ENCODE results near the gene SERPINC1. TPM values are rescaled to one million over a fixed set of nuclear protein-coding genes. Genes with fewer than 3 reads are reported as not detected.
A peak's percentile ranks its signal among the peaks of the same experiment; 100 is the strongest.

The SERPINC1 gene
- total and polyA plus RNA-seq, 2 of the 8 experiments (the other 6 are each of a cell fraction or from before 2014, with no cell fraction given), result 0.08 TPM; not detected in 1

DNA sequence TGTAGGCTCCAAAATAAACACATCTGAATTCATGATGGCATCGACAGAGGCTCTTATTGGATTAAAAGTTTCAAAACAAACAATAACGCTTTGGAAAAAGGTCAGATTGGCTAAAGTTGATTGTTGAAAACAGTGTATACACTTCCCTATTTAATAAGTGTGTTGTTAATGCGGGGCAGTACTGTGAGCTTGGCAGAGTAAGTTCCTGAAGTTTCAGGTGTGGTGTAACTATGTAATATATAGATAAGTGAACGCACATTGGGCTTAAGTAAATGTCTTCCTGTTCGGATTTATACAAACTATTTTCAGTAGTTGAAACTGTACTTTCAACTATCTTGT, 48.1 kb downstream of the SERPINC1 start:
- peaks cover 24 to 48% (median 32%) of the 10 kb centered on the region in 4 experiments for H3K36me3 ChIP-seq (ENCODE audit: control insufficient read depth in 2 of 4, insufficient read depth in 4 of 4, low read length in 3 of 4)
- TF ChIP-seq EGR1 (IDR thresholded peaks at IDR 0.05; ENCODE audit: borderline replicate concordance, low read depth, low read length) (no peak), SAP30 (IDR thresholded peaks at IDR 0.05; ENCODE audit: insufficient read depth, insufficient replicate concordance, low read length) (no peak), EZH2 (IDR thresholded peaks at IDR 0.05; ENCODE audit: low read depth, low read length, severe bottlenecking) (no peak), BRCA1 (IDR thresholded peaks at IDR 0.05; ENCODE audit: low read depth, low read length) (no peak), POU5F1 (IDR thresholded peaks at IDR 0.05; ENCODE audit: low read depth, low read length) (no peak), PHF8 (conservative IDR thresholded peaks at IDR 0.05; ENCODE audit: low read depth, low read length) (no peak), EP300 (IDR thresholded peaks at IDR 0.05; ENCODE audit: borderline replicate concordance in 1 of 2, low read depth in 2 of 2, low read length in 2 of 2) (no peak), CBX5 (IDR thresholded peaks at IDR 0.05; ENCODE audit: low read depth, low read length) (no peak), TBP (IDR thresholded peaks at IDR 0.05; ENCODE audit: low read depth, low read length) (no peak), RNF2 (IDR thresholded peaks at IDR 0.05; ENCODE audit: borderline replicate concordance, low read depth, low read length, missing control alignments, poor library complexity, severe bottlenecking) (no peak), CEBPB (IDR thresholded peaks at IDR 0.05; ENCODE audit: low read depth, low read length) (no peak), FOSL1 (IDR thresholded peaks at IDR 0.05; ENCODE audit: insufficient read depth, low read depth, low read length) (no peak), CREB1 (IDR thresholded peaks at IDR 0.05) (no peak)

More for the DNA sequence above, 48.1 kb downstream of the SERPINC1 start:
- Histone ChIP-seq H3K4me1 (replicated peaks in 1 of 4; ENCODE audit: control insufficient read depth in 3 of 4, insufficient read depth in 4 of 4, low read length in 3 of 4) (peaks cover 2 to 10% (median 4%) of the 10 kb centered on the region in 4 experiments; a peak in 5 of 7 replicates), H4K8ac (ENCODE audit: extremely low read depth, insufficient read depth, low read length) (peak overlapping the region; percentile 96; the same call in 1 of the 2 replicates), H3K56ac (replicated peaks; ENCODE audit: insufficient read length, low read depth, low read length) (no peak overlapping the region), H2BK120ac (replicated peaks; ENCODE audit: low read depth, low read length) (no peak overlapping the region), H4K5ac (ENCODE audit: insufficient read length, low read depth, low read length) (peak overlapping the region; percentile 46), H2BK12ac (ENCODE audit: low read depth, low read length) (no peak overlapping the region), H3K14ac (ENCODE audit: insufficient read length) (no peak overlapping the region), H3K79me2 (ENCODE audit: control insufficient read depth in 1 of 2, insufficient read depth in 2 of 2, low read length in 2 of 2) (peaks cover 0 to 52% of the 10 kb centered on the region in 2 experiments; a peak in 3 of 4 replicates), H2BK5ac (ENCODE audit: low read depth, low read length) (no peak overlapping the region), H3K23me2 (ENCODE audit: low read depth, low read length) (peaks cover 3% of the 10 kb centered on the region), H3K27me3 (replicated peaks in 1 of 4; ENCODE audit: control insufficient read depth in 3 of 4, extremely low read depth in 1 of 4, insufficient read depth in 3 of 4, low read length in 3 of 4) (no peaks in the 10 kb centered on the region), H4K91ac (replicated peaks; ENCODE audit: insufficient read length, low read length) (no peak overlapping the region), H3K4me3 (ENCODE audit: extremely low read depth in 1 of 4, insufficient read depth in 2 of 4, low read depth in 3 of 4, low read length in 4 of 4) (peak overlapping the region; percentile 62 to 90 (median 80)), H2AK5ac (ENCODE audit: low read depth, low read length) (no peak overlapping the region), H2BK20ac (ENCODE audit: low read length) (no peak overlapping the region), H3K9ac (replicated peaks in 1 of 4; ENCODE audit: extremely low read depth in 1 of 4, low read depth in 3 of 4, low read length in 3 of 4) (peak overlapping the region in 3 of 4 experiments; percentile 62 to 91 (median 75); a peak in 6 of 7 replicates), H3K18ac (ENCODE audit: extremely low read depth, low read length) (no peak overlapping the region), H4K20me1 (replicated peaks in 1 of 2; ENCODE audit: control insufficient read depth in 1 of 2, insufficient read depth in 2 of 2, low read length in 2 of 2) (peaks cover 7 to 11% of the 10 kb centered on the region in 2 experiments), H3K4ac (replicated peaks; ENCODE audit: insufficient read length, low read depth, low read length) (no peak overlapping the region), H3K27ac (ENCODE audit: low read depth, low read length) (peak overlapping the region; percentile 17; the same call in 1 of the 2 replicates), H3K23ac (ENCODE audit: insufficient read length) (no peak overlapping the region), H2AFZ (ENCODE audit: low read length) (peak overlapping the region; percentile 74; the same call in 1 of the 2 replicates), H3K79me1 (ENCODE audit: low read depth, low read length) (no peaks in the 10 kb centered on the region; the same call in 1 of the 2 replicates), H3K9me3 (ENCODE audit: insufficient read depth in 2 of 2, low read depth in 1 of 2, low read length in 1 of 2) (no peaks in the 10 kb centered on the region), H3K4me2 (ENCODE audit: insufficient read depth in 1 of 2, low read depth in 2 of 2, low read length in 2 of 2) (peak overlapping the region; percentile 82 to 83), H2BK15ac (ENCODE audit: low read length) (no peak overlapping the region)
- CTCF ChIA-PET (ENCODE audit: partially characterized antibody), result interaction anchor here (1.5 kb wide), 1 partner anchor 46 kb away, joined by 5 read pairs; no protein-coding TSS in a partner anchor
- 8% methylated on average over 5 of the region's 5 CpGs; no CpG with 5 or more reads in 1 of the 2 experiments for WGBS, 2 experiments (ENCODE audit: extremely low coverage in 1 of 2, insufficient coverage in 1 of 2, insufficient read length in 1 of 2, insufficient replicate concordance in 2 of 2, low coverage in 1 of 2, low lambda C conversion rate in 2 of 2, missing lambda C conversion rate in 1 of 2)
- FAIRE-seq (no peak), DNase-seq (ENCODE audit: low read depth in 1 of 2, low spot score in 2 of 2) (no peak)
- POLR2A ChIA-PET (ENCODE audit: partially characterized antibody), result interaction anchor here (1.0 to 13.3 kb wide), 34 partner anchors 9 to 1337 kb away, joined by 3 to 475 read pairs (median 10); partner anchors contain the start of genes CENPL, DARS2, PRDX6 and RC3H1

All from H1 (cell line).